Hepatocyte (in vitro differentiated cells): ENCODE data around the gene KCTD7. TPM values are rescaled to one million over a fixed set of nuclear protein-coding genes. Genes with fewer than 3 reads are reported as not detected.
"Not testable (repeated sequence)": the region's sequence is repeated elsewhere in the genome, so short reads cannot be mapped to it uniquely, and the experiment has no call there.

Experiments
- DNase-seq: peaks from one replicate; pipeline ENCODE4 v3.0.0-alpha.2; 2016; ENCODE audit warnings: low spot score
- H2AFZ ChIP-seq: fragments of 200-600 bp; sonication (generic); 2 replicates; pipeline ENCODE4 v1.6.0; 2016; ENCODE audit warnings: antibody characterized with exemption, mild to moderate bottlenecking
- H3K27ac ChIP-seq: fragments of 200-600 bp; sonication (generic); 2 replicates; pipeline ENCODE4 v1.5.1; 2016; ENCODE audit warnings: mild to moderate bottlenecking
- H3K27me3 ChIP-seq: fragments of 200-600 bp; sonication (generic); 2 replicates; pipeline ENCODE4 v1.6.1; 2016
- H3K36me3 ChIP-seq: fragments of 200-600 bp; sonication (generic); replicated peaks from 2 replicates; pipeline ENCODE4 v1.5.1; 2016; ENCODE audit warnings: low read depth; ENCODE audit not compliant: insufficient read depth
- H3K4me1 ChIP-seq: fragments of 200-600 bp; sonication (generic); 2 replicates; pipeline ENCODE4 v1.5.1; 2016; ENCODE audit warnings: mild to moderate bottlenecking, moderate library complexity; ENCODE audit not compliant: insufficient read depth
- H3K4me2 ChIP-seq: fragments of 200-600 bp; sonication (generic); 2 replicates; pipeline ENCODE4 v1.6.0; 2016
- H3K4me3 ChIP-seq: fragments of 200-600 bp; sonication (generic); 2 replicates; pipeline ENCODE4 v1.5.1; 2016; ENCODE audit warnings: mild to moderate bottlenecking
- H3K79me2 ChIP-seq: fragments of 200-600 bp; sonication (generic); 2 replicates; pipeline ENCODE4 v1.6.0; 2017; ENCODE audit warnings: mild to moderate bottlenecking
- H3K9me2 ChIP-seq: fragments of 200-600 bp; sonication (generic); replicated peaks from 2 replicates; pipeline ENCODE4 v1.6.0; 2017; ENCODE audit warnings: mild to moderate bottlenecking; ENCODE audit not compliant: insufficient read depth
- H3K9me3 ChIP-seq: fragments of 200-600 bp; sonication (generic); 2 replicates; pipeline ENCODE4 v1.5.1; 2016; ENCODE audit warnings: low read depth, mild to moderate bottlenecking
- H4K20me1 ChIP-seq: fragments of 200-600 bp; sonication (generic); 2 replicates; pipeline ENCODE4 v1.6.0; 2016; ENCODE audit warnings: mild to moderate bottlenecking; ENCODE audit not compliant: insufficient read depth, poor library complexity, severe bottlenecking
- CTCF ChIP-seq: fragments of 200-600 bp; sonication (generic); IDR thresholded peaks from 2 replicates; pipeline ENCODE4 v1.5.1; 2016; ENCODE audit warnings: antibody characterized with exemption, mild to moderate bottlenecking; ENCODE audit not compliant: poor library complexity
- EZH2 ChIP-seq: fragments of 200-600 bp; sonication (generic); IDR thresholded peaks from 2 replicates; pipeline ENCODE4 v1.6.1; 2016; ENCODE audit warnings: antibody characterized with exemption, mild to moderate bottlenecking, borderline replicate concordance
- EZH2phosphoT487 ChIP-seq: fragments of 200-600 bp; sonication (generic); IDR thresholded peaks from one replicate; pipeline ENCODE4 v1.6.1; 2018; ENCODE audit warnings: antibody characterized with exemption, mild to moderate bottlenecking, low read depth, moderate library complexity; ENCODE audit not compliant: unreplicated experiment, severe bottlenecking
- WGBS: methylation state at CpG from one replicate; pipeline ENCODE4 v1.1.6; 2016; ENCODE audit warnings: low lambda C conversion rate; ENCODE audit errors: missing lambda C conversion rate; 5-methylcytosine and 5-hydroxymethylcytosine counted together
- polyA plus RNA-seq: library from polyadenylated mRNA; unstranded; fragments of >200 nt; fragmentation: Nextera tagmentation; extraction: Ambion mirVana; gene quantifications from 2 replicates; pipeline ENCODE4 v1.2.1, GENCODE V29; 2016
- total RNA-seq: library from RNA; depleted of rRNA; stranded (reverse); fragments of >200 nt; gene quantifications from 2 replicates; pipeline ENCODE4 v1.2.3, GENCODE V29; 2014

The KCTD7 gene
- total and polyA plus RNA-seq, 2 experiments from 2014 or later: 7.2 to 9.4 TPM

- no peaks in the 10 kb centered on the region for H3K9me2 ChIP-seq
These were observed 42.5 kb upstream of the KCTD7 start for GRCh38 chr7:66586181-66586580.

DNA sequence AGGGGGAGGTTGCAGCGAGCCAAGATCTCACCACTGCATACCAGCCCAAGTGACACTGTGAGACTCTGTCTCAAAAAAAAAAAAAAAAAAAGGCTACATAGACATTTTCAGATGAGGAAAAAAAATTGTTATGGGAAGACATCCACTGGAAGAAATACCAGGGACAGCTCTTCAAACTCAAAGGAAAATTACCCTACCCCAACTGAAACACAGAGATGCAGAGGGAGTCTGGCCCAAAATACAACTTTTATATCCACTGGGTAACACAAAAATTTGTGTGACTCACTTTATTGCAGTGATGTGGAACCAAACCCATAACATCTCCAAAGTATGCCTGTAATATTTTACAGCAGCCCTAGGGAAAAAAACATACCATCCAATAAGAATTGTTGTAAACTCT lies 40.5 kb upstream of the KCTD7 start:
- Histone ChIP-seq H3K79me2 (peaks cover 91% of the 10 kb centered on the region), H3K4me1 (peaks cover 14% of the 10 kb centered on the region), H4K20me1 (peaks cover 78% of the 10 kb centered on the region)
- DNase-seq, H3K9me2 ChIP-seq, H2AFZ ChIP-seq, H3K27ac ChIP-seq, H3K27me3 ChIP-seq, H3K4me2 ChIP-seq, H3K4me3 ChIP-seq, H3K9me3 ChIP-seq, H3K36me3 ChIP-seq: not testable (repeated sequence)
- WGBS: 86% methylated on average over 1 of the region's 1 CpG

More at GRCh38 chr7:66586181-66586580, 42.5 kb upstream of the KCTD7 start:
- no peak for DNase-seq
- no peak overlapping the region for H2AFZ ChIP-seq
- H3K4me2 ChIP-seq: no peak overlapping the region
- peaks cover 92% of the 10 kb centered on the region for H4K20me1 ChIP-seq
- no peaks in the 10 kb centered on the region for H3K9me3 ChIP-seq
- no peaks in the 10 kb centered on the region for H3K36me3 ChIP-seq
- H3K79me2 ChIP-seq: peaks cover 100% of the 10 kb centered on the region
- no peak overlapping the region for H3K27ac ChIP-seq
- no peak overlapping the region for H3K4me3 ChIP-seq
- H3K27me3 ChIP-seq: no peaks in the 10 kb centered on the region
- H3K4me1 ChIP-seq: peaks cover 7% of the 10 kb centered on the region
- no peak for TF ChIP-seq EZH2phosphoT487
- no peak for TF ChIP-seq EZH2
- no peak for TF ChIP-seq CTCF
- 95% methylated on average over 1 of the region's 1 CpG for WGBS

- peaks cover 72% of the 10 kb centered on the region for H4K20me1 ChIP-seq
These were observed 39.7 kb upstream of the KCTD7 start for GRCh38 chr7:66588856-66589570.

GRCh38 chr7:66590302-66591057 lies 38.2 kb upstream of the KCTD7 start:
- H3K9me2 ChIP-seq, H3K36me3 ChIP-seq, H3K27me3 ChIP-seq, H2AFZ ChIP-seq, H3K9me3 ChIP-seq: not testable (repeated sequence)
- H3K79me2 ChIP-seq: peaks cover 72% of the 10 kb centered on the region
- H4K20me1 ChIP-seq: peaks cover 57% of the 10 kb centered on the region
- WGBS: 62% methylated on average over 11 of the region's 11 CpGs
- peak; percentile 31 for DNase-seq
- H3K4me3 ChIP-seq: peak overlapping the region; percentile 100
- peaks cover 14% of the 10 kb centered on the region for H3K4me1 ChIP-seq
- peak overlapping the region; percentile 76 for H3K4me2 ChIP-seq
- H3K27ac ChIP-seq: peak overlapping the region; percentile 98

More at GRCh38 chr7:66588856-66589570, 39.7 kb upstream of the KCTD7 start:
- DNase-seq, H3K27me3 ChIP-seq, H3K4me3 ChIP-seq, H3K36me3 ChIP-seq, H3K27ac ChIP-seq, H3K9me2 ChIP-seq, H3K9me3 ChIP-seq, H2AFZ ChIP-seq: not testable (repeated sequence)
- WGBS: 88% methylated on average over 5 of the region's 5 CpGs
- H3K4me2 ChIP-seq: peak overlapping the region; percentile 76
- H3K4me1 ChIP-seq: peaks cover 14% of the 10 kb centered on the region
- peaks cover 86% of the 10 kb centered on the region for H3K79me2 ChIP-seq

- Histone ChIP-seq H4K20me1 (peaks cover 49% of the 10 kb centered on the region), H3K4me2 (peak overlapping the region; percentile 76), H3K4me3 (peak overlapping the region; percentile 100), H3K27ac (peak overlapping the region; percentile 98), H3K79me2 (peaks cover 64% of the 10 kb centered on the region), H3K4me1 (peaks cover 14% of the 10 kb centered on the region), H2AFZ (peak overlapping the region; percentile 46)
- H3K36me3 ChIP-seq, H3K27me3 ChIP-seq, H3K9me2 ChIP-seq, H3K9me3 ChIP-seq: not testable (repeated sequence)
- peak; percentile 20 for DNase-seq
- WGBS: 6% methylated on average over 35 of the region's 35 CpGs
These were observed 37.5 kb upstream of the KCTD7 start for GRCh38 chr7:66591058-66591798.
